H7 (cell line): ENCODE data around the gene TECPR1. TPM values are rescaled to one million over a fixed set of nuclear protein-coding genes. Genes with fewer than 3 reads are reported as not detected.

Source experiments
- DNase-seq: peaks from one replicate; pipeline ENCODE4 v3.0.0; 2012
- H3K27me3 ChIP-seq: 2 replicates; pipeline ENCODE4 v1.6.0; 2011; ENCODE audit warnings: mild to moderate bottlenecking, low read length; ENCODE audit not compliant: control insufficient read depth, insufficient read depth
- H3K36me3 ChIP-seq: replicated peaks from 2 replicates; pipeline ENCODE4 v1.5.1; 2011; ENCODE audit warnings: low read length; ENCODE audit not compliant: control insufficient read depth, insufficient read depth
- H3K4me3 ChIP-seq: 2 replicates; pipeline ENCODE4 v1.5.1; 2011; ENCODE audit warnings: low read depth, mild to moderate bottlenecking, control low read depth, low read length, moderate library complexity; ENCODE audit not compliant: insufficient read depth
- total RNA-seq: library from RNA; depleted of rRNA; stranded (reverse); fragments of >200 nt; shearing (Covaris generic); gene quantifications from 2 replicates; pipeline ENCODE4 v1.2.3, GENCODE V29; 2014

The TECPR1 gene
- total RNA-seq, 1 experiment from 2014 or later = 13.7 TPM

DNA sequence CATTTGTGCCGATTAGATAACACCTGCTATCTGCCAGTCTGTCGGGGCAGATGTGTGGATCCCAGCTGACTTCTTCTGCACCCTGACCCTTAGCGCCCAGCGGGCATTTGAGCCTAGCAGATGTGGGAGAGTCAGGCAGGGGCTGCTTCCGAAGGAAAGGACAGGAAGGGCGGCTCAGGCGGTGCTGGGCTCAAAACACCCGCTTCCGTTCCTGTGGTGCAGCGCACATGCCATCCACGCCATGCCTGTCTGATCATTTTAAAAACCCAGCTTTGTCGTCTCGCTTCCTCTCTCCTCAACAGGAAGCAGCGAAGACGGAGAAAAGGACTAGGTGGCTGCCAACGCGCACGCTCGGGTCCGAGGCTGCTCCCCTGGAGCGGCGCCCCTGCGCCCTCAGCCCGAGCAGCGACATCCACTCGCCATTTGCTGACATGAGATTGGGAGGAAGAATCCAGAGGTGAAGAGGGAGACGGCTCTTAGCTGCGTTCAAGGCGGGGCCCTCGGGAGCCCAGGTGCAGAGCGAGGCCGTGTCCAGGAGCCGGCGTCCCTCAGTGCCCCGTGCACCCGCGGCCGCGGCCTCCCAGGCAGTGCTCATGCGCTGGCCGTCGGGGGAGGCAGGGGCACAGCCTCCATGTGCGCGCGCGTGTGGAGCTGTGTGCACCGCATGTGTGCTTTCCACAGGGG is 46.7 kb downstream of the TECPR1 start:
- H3K36me3 ChIP-seq = no peaks in the 10 kb centered on the region; the same call in 1 of the 2 replicates
- H3K4me3 ChIP-seq = no peak overlapping the region
- no peaks in the 10 kb centered on the region for H3K27me3 ChIP-seq
- no peak for DNase-seq

DNA sequence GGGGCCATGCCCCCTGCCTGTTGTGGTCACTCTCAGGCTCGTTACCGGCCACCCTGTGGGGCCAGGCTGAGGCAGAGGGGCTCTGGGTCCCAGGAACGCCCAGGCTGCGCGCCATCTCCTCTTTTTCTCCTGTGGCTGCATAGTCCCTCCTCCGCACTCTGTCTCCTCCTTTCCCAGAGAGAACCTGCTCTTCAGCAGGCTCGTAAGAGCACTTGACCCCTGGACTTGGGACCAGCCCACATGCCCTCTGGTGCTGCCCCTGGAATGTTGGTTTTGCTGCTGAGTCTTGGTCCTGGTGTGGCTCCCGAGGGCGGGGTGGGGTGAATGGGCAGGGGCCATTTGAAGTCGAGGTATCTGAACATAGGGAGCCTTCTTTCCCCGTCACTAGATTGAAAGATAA is 47.4 kb downstream of the TECPR1 start:
- Histone ChIP-seq H3K4me3 (no peak overlapping the region), H3K27me3 (no peaks in the 10 kb centered on the region), H3K36me3 (no peaks in the 10 kb centered on the region; the same call in 1 of the 2 replicates)
- no peak for DNase-seq

DNA sequence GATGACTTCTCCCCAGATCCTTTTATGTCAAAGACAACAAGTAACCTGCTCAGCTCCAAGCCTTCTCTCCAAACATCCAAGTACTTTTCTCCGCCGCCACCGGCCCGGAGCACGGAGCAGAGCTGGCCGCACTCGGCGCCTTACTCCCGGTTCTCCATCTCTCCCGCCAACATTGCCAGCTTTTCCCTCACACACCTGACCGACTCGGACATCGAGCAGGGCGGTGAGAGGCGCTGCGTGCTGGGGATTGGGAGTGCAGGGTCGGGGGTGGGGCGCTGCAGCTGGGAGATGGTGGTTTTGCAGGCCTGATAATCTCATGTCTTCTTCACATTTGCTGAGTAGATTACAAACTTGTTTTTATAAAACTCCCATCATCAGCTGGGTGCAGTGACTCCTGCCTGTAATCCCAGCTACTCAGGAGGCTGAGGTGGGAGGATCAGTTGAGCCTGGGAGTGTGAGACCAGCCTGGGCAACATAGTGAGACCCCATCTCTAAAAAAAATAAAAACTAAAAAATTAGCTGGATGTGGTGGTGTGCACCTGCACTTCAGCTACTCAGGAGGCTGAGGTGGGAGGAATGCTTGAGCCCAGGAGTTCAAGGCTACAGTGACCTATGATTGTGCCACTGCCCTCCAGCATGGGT is 47.9 kb downstream of the TECPR1 start:
- no peak for DNase-seq
- Histone ChIP-seq H3K4me3 (no peak overlapping the region), H3K27me3 (no peaks in the 10 kb centered on the region), H3K36me3 (no peaks in the 10 kb centered on the region; the same call in 1 of the 2 replicates)

DNA sequence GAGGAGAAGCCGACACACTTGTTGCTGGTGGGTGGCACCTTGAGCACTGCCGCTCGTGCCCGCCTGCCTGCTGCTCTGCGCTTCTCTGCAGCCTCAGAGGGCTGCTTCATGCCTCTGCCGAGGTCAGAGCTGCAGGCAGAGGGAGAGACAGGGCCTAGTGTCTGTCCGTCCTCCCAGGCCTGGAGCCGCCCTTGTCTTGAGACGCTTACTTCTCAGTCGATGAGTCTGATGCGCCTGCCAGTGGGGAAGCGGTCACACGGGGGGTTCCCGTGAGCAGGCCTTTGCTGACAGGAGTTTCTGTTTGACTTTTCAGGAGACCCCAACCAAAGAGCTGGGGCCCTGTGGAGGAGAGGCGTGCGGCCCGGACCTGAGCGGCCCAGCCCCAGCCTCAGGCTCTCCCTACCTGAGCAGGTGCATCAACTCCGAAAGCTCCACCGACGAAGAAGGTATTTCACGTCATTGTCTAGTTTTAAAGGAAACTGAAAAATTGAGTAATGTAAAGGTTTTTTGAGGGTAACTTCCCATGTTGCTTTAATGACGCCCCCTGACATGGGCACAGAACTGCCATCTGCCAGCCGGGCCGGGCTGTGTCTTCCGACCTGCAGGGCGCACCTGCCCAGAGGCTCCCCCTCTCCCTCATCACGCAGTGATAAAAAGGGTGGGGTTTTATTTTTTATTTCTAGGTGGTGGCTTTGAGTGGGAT is 48.6 kb downstream of the TECPR1 start:
- no peak for DNase-seq
- Histone ChIP-seq H3K27me3 (no peaks in the 10 kb centered on the region), H3K36me3 (no peaks in the 10 kb centered on the region; the same call in 1 of the 2 replicates), H3K4me3 (no peak overlapping the region)

DNA sequence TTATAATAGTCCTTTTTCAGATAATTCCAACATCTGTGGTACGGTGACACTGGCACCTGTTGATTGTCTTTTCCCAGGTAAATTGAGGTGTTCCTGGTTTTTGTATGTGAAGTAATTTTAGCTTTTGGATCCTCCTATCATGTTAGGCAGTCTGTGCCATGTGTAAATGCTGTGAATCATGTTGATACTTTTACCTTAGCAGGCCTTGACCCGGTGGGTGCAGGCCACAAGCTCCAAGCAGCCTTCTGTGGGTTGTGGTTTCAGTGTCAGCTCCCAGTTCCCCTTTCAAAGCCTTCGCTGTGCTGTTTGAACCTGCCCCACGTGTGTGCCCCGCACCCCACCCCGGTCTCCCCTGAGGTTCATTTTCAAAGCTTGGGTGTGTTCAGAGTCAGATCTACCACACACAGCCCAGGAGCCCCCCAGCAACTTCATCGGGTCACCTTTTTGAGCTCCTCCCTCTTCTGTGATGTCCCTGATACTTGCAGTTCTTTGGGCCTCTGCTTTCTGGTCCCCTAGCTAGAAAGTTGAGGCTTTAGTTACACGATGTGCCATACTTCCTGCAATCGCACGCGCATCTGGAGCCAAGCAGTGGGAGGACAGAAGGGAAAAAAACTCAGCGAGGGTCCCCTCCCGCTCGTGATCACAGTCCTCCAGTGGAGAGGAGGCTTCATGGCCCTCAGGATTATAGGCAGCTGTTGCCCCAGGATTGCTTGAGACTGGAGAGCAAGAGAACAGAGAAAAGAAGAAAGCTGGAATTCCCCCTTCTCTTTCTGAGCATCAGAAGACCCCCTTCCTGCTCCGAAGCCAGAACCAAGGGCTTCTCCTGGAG is 49.5 kb downstream of the TECPR1 start:
- H3K27me3 ChIP-seq = no peaks in the 10 kb centered on the region
- H3K4me3 ChIP-seq = no peak overlapping the region
- no peaks in the 10 kb centered on the region; the same call in 1 of the 2 replicates for H3K36me3 ChIP-seq
- no peak for DNase-seq

DNA sequence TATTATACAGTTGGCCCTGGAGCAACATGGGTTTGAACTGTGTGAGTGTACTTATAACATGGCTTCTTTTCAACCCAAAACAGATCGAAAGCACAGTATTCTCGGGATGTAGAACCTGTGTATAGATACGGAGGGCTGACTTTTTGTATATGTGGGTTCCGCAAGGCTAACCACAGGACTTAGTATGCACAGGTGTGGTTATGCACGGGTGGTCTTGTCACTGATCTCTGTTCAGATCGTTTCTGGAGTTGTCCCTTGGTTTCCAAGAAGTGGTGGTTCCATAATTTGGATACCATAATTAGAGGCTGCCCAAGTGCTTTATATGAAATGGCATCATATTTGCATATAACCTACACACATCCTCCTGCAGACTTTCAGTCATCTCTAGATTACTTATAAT is 51.7 kb downstream of the TECPR1 start:
- no peak for DNase-seq
- H3K36me3 ChIP-seq = no peaks in the 10 kb centered on the region
- no peak overlapping the region for H3K4me3 ChIP-seq
- H3K27me3 ChIP-seq = no peaks in the 10 kb centered on the region

DNA sequence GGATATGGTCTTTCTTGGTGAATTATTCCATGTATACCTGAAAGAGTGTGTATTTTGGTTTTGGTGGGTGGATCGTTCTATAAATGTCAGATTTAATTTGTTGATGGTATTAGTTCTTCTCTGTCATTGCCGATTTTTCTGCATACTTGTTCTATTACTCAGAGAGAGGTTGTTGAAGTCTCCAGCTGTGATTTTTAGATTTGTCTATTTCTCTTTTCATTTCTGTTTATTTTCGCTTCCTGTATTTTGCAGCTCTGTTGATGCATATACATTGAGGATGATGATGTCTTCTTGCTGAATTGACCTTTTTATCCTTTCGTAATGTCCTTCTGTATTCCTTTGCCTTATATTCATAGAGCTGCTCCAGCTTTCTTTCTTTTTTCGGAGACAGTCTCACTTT is 52.9 kb downstream of the TECPR1 start:
- no peak for DNase-seq
- H3K36me3 ChIP-seq = peaks cover 3% of the 10 kb centered on the region; the same call in 1 of the 2 replicates
- no peak overlapping the region for H3K4me3 ChIP-seq
- H3K27me3 ChIP-seq = no peaks in the 10 kb centered on the region

DNA sequence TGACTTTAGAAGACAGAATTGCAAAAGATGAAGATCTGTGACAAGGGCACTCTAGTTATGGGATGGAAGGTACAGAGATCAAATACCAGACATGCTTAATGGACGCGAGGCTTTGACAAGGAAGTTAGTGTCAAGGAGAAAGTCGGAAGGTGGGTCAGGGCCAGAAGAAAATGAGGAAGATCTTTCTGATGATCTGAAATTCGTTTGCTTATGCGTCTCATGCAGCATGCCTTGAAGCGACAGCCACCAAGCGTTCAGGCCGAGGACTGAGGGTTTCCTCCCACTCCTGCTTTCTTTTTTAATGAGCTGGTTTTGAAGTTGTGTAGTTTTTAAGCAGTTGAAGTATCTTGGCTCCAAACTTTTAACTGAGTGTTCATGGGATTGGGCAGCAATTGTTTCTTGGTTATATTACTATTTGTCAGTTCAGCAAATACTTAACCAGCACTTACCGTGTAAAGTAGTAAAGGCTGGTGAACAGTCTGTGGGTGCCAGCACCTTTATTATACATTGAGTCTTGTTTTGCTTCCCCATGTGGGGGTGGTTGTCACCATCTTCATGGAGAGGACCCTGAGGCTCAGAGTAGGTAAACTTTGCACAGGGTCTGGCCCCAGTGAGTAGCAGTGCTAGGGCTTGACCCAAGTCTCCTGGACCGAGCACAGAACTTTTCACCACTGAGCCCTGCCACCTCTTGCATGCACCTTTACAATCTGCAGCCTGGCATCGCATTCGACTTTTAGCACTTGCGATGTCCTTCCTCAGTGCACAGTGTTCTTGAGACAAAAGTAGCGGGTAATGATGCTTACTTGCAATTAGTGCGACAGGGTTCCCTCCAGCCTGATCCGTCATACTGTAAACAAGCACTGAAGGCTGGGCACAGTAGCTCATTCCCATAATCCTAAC is 55.1 kb downstream of the TECPR1 start:
- Histone ChIP-seq H3K4me3 (no peak overlapping the region), H3K36me3 (peaks cover 13% of the 10 kb centered on the region), H3K27me3 (no peaks in the 10 kb centered on the region)
- DNase-seq = no peak

DNA sequence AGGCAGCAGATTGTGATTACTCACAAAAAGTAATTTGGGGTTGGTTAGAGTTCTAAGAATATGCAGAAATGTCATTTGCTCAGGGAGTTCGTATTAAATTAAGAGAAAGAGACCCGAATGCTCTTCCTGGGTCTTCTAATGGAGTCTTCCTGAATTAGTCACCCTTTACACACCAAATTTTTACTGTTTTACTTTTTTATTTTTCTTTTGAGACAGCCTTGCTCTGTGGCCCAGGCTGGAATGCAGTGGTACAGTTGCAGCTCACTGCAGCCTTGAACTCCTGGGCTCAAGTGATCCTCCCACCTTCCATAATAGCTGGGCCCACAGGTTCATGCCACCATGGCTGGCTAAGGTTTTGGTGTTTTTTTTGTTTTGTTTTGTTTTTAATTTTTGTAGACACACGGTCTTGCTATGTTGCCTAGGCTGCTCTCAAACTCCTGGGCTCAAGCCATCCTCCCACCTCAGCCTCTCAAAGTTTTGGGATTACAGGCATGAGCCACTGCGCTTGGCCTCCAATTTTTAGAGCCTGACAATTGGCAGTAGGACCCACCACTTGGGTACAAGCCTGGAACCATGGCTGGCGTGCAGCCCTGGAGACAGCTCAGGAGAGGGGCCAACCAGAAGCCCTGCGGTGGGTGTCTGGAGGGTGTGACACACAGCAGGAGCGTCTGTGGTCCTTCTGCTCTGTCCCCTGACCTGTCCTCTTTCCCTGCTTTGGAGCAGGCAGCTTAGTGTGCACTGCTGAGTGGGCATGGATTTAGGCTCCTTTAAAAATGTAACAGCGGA is 57.2 kb downstream of the TECPR1 start:
- DNase-seq = no peak
- Histone ChIP-seq H3K27me3 (no peaks in the 10 kb centered on the region), H3K4me3 (no peak overlapping the region), H3K36me3 (peaks cover 15% of the 10 kb centered on the region)

DNA sequence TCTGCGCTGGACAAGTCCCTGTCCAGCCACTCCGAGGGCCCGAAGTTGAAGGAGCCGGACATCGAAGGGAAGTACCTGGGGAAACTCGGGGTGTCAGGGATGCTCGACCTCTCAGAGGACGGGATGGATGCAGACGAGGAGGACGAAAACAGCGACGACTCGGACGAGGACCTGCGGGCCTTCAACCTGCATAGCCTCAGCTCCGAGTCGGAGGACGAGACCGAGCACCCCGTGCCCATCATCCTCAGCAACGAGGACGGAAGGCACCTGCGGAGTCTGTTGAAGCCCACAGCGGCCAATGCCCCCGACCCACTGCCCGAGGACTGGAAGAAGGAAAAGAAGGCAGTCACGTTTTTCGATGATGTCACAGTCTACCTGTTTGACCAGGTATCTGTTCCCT is 57.8 kb downstream of the TECPR1 start:
- H3K27me3 ChIP-seq = no peaks in the 10 kb centered on the region
- peaks cover 18% of the 10 kb centered on the region for H3K36me3 ChIP-seq
- no peak overlapping the region for H3K4me3 ChIP-seq
- DNase-seq = no peak

DNA sequence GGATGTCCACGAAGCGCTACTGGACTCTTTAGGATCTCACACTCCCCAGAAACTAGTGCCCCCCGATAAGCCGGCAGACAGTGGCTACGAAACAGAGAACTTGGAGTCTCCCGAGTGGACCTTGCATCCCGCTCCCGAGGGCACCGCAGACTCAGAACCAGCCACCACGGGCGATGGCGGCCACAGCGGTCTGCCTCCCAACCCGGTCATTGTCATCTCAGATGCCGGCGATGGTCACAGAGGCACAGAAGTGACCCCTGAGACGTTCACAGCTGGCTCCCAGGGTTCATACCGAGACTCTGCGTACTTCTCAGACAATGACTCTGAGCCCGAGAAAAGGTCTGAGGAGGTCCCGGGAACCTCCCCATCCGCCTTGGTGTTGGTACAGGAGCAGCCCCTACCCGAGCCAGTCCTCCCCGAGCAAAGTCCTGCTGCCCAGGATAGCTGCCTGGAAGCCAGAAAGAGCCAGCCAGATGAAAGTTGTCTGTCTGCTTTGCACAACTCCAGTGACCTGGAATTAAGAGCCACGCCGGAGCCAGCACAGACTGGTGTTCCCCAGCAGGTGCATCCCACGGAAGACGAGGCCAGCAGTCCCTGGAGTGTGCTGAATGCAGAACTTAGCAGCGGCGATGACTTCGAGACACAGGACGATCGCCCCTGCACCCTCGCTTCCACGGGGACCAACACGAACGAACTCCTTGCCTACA is 58.4 kb downstream of the TECPR1 start:
- H3K4me3 ChIP-seq = no peak overlapping the region
- peaks cover 18% of the 10 kb centered on the region for H3K36me3 ChIP-seq
- no peak for DNase-seq
- H3K27me3 ChIP-seq = no peaks in the 10 kb centered on the region

DNA sequence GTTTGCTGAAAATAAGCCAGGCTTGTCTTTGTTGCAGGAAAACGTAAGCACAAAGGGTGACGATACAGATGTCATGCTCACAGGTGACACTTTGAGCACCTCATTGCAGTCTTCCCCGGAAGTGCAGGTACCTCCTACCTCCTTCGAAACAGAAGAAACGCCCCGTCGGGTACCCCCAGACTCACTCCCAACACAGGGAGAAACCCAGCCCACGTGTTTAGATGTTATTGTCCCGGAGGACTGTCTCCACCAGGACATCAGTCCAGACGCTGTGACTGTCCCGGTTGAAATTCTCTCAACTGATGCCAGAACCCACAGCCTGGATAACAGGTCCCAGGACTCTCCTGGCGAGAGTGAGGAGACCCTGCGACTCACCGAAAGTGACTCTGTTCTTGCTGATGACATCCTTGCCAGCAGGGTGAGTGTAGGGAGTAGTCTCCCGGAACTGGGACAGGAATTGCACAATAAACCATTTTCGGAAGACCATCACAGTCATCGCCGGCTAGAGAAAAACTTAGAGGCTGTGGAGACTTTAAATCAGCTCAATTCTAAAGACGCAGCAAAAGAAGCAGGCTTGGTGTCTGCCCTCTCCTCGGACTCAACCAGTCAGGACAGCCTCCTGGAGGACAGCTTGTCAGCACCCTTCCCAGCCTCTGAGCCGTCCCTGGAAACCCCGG is 59.1 kb downstream of the TECPR1 start:
- H3K36me3 ChIP-seq = peaks cover 18% of the 10 kb centered on the region
- no peak overlapping the region for H3K4me3 ChIP-seq
- H3K27me3 ChIP-seq = no peaks in the 10 kb centered on the region
- DNase-seq = no peak
